ENCODE measurements around the gene CFAP157. TPM values are rescaled to one million over a fixed set of nuclear protein-coding genes. Genes with fewer than 3 reads are reported as not detected.

Gene CFAP157
- total RNA-seq, 1 donor from 2014 or later: 0.34 TPM

DNA sequence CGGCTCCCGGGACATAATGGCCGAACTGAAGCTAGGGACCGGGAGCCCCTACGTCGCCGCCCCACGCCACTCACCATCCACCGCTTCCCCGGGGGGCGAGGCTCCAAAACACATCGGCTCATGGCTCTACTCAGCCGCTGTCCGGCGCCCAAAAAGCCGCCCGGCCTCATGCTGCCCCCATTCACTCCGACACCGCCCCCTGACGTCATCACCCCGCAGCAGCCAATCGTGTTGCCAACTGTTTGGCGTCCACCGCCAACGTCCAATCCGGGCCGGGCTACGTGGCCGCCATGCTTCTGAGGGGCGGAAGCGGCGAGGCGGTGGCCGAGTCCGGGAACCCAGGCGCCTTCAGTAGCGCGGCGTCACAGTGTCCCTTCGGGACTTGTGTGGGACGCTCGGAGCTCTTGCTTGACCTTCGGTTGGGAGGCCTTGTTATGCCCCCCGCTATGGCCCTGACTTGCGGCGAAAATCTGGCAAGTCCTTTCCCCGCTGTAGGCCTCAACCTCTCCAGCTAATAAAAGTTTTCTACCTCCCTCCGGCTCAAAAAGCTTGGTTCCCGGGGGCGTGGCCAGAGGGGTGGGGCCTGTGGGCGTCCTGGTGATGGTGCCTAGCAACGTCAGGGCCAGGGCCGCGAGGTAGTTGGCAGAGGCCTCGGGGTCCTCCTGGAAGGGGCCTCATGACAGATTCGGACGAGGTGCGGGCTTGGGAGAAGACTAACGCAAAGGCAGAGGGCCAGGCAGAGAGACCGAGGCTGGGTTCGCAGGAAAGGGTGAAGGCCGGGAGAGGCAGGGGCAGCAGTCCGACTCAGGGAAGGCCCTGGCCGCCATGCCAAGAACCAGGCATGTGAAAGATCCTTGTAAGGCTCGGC, 8.9 kb downstream of the CFAP157 start, which contains the start of the genes PTRH1 and TTC16:
TSS of gene PTRH1 (minus strand) at position 194 of the 868 bp plus-strand sequence. CDS start at position 170, 24 bp downstream.
TSS of gene TTC16 (plus strand) at position 610 of the 868 bp plus-strand sequence. CDS start at position 677, 67 bp downstream.
- Mint-ChIP-seq H3K4me1 (peaks cover 16% of the 10 kb centered on the region), H3K4me3 (peak within 1 kb of the TSS; percentile 91), H3K36me3 (no peaks in the 10 kb centered on the region), H3K27me3 (ENCODE audit: low read depth) (no peaks in the 10 kb centered on the region), H3K27ac (peak within 1 kb of the TSS; percentile 92), H3K9me3 (no peaks in the 10 kb centered on the region)
- DNase-seq (ENCODE audit: low spot score in 2 of 2, unreplicated experiment in 2 of 2): peak; percentile 96 to 98
- TF ChIP-seq, protein P1, sequence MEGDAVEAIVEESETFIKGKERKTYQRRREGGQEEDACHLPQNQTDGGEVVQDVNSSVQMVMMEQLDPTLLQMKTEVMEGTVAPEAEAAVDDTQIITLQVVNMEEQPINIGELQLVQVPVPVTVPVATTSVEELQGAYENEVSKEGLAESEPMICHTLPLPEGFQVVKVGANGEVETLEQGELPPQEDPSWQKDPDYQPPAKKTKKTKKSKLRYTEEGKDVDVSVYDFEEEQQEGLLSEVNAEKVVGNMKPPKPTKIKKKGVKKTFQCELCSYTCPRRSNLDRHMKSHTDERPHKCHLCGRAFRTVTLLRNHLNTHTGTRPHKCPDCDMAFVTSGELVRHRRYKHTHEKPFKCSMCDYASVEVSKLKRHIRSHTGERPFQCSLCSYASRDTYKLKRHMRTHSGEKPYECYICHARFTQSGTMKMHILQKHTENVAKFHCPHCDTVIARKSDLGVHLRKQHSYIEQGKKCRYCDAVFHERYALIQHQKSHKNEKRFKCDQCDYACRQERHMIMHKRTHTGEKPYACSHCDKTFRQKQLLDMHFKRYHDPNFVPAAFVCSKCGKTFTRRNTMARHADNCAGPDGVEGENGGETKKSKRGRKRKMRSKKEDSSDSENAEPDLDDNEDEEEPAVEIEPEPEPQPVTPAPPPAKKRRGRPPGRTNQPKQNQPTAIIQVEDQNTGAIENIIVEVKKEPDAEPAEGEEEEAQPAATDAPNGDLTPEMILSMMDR (IDR thresholded peaks at IDR 0.05; ENCODE audit: unreplicated experiment): no peak

DNA sequence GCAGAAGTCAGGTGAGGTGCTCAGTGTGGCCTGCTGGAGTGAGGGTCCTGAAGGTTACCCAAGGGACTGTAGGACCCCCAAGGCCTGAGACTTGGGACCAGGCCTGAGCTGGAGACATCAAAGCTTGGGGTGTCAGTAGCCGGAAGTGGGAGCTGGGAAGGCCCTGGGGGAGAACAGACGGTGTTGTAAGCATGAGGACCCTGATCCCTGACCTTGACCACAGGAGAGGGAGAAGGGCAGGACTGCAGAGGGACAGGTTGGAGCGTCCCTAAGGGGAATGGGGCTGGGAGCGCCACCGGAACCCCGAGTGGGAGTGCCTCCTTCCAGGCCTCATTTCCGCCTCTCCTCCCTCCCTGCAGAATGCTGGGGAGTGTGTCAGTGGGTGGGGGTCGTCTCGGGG, 9.6 kb downstream of the CFAP157 start:
- TF ChIP-seq, protein P1 (IDR thresholded peaks at IDR 0.05; ENCODE audit: unreplicated experiment): no peak
- no peak for DNase-seq (ENCODE audit: low spot score in 2 of 2, unreplicated experiment in 2 of 2)
- H3K4me3 Mint-ChIP-seq: peak overlapping the region; percentile 91
- no peaks in the 10 kb centered on the region for H3K36me3 Mint-ChIP-seq
- H3K4me1 Mint-ChIP-seq: peaks cover 12% of the 10 kb centered on the region
- H3K27ac Mint-ChIP-seq: peak overlapping the region; percentile 92
- peaks cover 3% of the 10 kb centered on the region for H3K27me3 Mint-ChIP-seq (ENCODE audit: low read depth)
- no peaks in the 10 kb centered on the region for H3K9me3 Mint-ChIP-seq

DNA sequence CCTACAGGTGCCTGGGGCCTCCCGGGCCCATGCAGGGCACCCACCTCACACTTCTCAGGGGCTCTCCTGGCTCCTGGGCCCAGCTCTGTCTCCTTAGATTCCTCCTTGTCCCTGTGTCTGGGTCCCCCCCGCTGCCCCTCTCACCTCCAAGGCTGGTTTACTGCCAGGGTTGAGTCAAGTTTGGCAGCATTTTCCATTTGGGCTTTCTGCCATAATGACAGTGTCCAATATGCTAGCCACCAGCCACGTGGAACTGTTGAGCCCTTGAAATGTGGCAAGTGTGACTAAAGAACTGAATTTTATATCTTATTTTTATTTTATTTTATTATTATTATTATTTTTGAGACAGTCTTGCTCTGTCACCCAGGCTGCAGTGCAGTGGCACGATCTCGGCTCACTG, 11.0 kb downstream of the CFAP157 start:
- no peak for DNase-seq (ENCODE audit: low spot score in 2 of 2, unreplicated experiment in 2 of 2)
- Mint-ChIP-seq H3K27ac (no peak overlapping the region), H3K27me3 (ENCODE audit: low read depth) (peaks cover 3% of the 10 kb centered on the region), H3K4me1 (peaks cover 12% of the 10 kb centered on the region), H3K9me3 (no peaks in the 10 kb centered on the region), H3K36me3 (no peaks in the 10 kb centered on the region), H3K4me3 (no peak overlapping the region)
- TF ChIP-seq, protein P1 (IDR thresholded peaks at IDR 0.05; ENCODE audit: unreplicated experiment): no peak

DNA sequence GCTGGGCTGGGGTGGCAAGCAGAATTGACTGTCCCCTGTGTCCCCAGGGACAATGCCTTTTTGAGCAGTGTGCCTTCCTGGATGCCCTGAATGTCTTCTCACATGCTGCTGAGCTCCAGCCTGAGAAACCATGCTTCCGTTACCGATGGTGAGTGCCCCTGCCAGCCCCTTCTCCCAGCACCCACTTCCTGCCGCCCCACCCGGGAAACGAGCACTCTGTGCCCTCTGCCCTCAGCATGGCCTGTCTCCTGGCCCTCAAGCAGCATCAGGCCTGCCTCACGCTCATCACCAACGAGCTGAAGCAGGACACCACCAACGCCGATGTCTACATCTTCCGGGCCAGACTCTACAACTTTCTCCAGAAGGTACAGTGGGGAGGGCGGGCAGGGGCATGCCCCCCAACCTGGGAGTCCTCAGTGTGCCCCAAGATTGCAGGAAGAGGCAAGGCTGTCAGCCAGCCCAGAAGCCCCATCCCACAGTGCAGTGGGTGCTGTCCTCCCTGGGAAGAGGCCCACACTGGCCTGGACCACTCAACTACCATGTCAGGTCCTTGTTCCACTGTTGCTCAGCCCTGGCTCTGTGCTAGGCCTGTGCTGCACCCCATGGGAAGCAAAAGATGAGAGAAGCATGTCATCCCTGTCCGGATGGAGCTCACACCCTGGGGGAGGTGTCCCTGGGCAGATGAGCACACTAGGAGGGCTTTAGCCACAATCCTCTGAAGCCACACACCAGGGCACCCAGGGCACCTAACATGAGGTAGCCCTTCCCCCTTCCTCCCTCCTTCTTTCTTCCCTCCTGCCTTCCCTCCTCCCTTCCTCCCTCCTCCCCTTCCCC, 13.5 kb downstream of the CFAP157 start:
- no peak for DNase-seq (ENCODE audit: low spot score in 2 of 2, unreplicated experiment in 2 of 2)
- TF ChIP-seq, protein P1 (IDR thresholded peaks at IDR 0.05; ENCODE audit: unreplicated experiment): no peak
- Mint-ChIP-seq H3K27ac (no peak overlapping the region), H3K36me3 (no peaks in the 10 kb centered on the region), H3K4me1 (peaks cover 8% of the 10 kb centered on the region), H3K4me3 (no peak overlapping the region), H3K9me3 (no peaks in the 10 kb centered on the region), H3K27me3 (ENCODE audit: low read depth) (peaks cover 3% of the 10 kb centered on the region)

DNA sequence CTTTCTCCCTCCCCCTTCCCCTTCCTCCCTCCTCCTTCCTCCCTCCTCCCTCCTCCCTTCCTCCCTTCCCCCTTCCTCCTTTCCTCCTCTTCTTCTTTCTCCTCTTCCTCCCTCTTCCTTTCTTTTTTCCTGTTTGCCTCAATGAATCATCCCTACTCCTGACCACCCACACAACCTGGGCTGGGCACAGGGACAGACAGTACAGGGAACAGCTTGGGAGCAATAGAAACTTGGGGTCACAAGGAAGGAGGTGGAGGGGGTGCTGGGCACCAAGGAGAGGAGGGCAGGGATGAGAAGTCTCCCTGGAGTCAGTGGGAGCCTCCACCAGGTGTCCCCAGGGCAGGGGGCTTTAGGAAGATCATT, 14.1 kb downstream of the CFAP157 start:
- Mint-ChIP-seq H3K27me3 (ENCODE audit: low read depth) (peaks cover 3% of the 10 kb centered on the region), H3K9me3 (no peaks in the 10 kb centered on the region), H3K36me3 (no peaks in the 10 kb centered on the region), H3K4me3 (no peak overlapping the region), H3K27ac (no peak overlapping the region), H3K4me1 (peaks cover 6% of the 10 kb centered on the region)
- DNase-seq (ENCODE audit: low spot score in 2 of 2, unreplicated experiment in 2 of 2): no peak
- TF ChIP-seq, protein P1 (IDR thresholded peaks at IDR 0.05; ENCODE audit: unreplicated experiment): no peak

Measured in mesothelial cell of epicardium (in vitro differentiated cells).